T-helper 2 cell treated with Interferon-gamma antibody and Interleukin-4, amounts not matched to agents 100 ng/mL and 5 ng/mL, for 36 hours (primary cell): ENCODE data around the gene COL4A2. TPM values are rescaled to one million over a fixed set of nuclear protein-coding genes. Genes with fewer than 3 reads are reported as not detected.

Experiments
- intact Hi-C: fragments of 100-400 bp; cut with micrococcal nuclease; formaldehyde crosslinking; loops from one replicate; pipeline ENCODE4 v1.15.1; 2023
- total RNA-seq: library from RNA; stranded (reverse); gene quantifications from 2 replicates; pipeline ENCODE4 v1.2.3, GENCODE V29; 2022

The COL4A2 gene
- total RNA-seq, 1 donor from 2014 or later, result not detected

DNA sequence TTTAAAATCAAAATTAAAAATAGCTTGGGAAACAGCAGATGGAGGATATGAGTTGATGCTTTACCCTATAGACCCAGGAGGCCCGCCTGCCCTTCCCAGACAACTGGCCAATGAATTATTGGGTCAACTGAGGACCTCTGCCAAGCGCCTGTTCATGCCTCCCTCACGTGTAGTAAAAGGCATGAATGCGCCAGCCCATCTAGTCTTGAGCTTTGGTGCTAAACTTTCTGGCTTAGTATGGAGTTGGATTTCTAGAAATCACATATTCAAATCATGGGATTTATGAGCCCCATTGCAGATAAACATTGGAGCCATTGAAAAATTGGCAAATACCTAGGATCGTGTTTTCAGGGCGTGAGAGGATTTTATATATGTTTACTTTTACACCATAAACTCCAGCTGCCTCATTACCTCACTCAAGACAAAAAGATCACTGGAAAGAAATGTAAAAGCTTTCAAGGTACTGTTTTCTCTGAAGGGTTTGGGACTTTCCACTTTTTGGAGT lies 47.1 kb downstream of the COL4A2 start:
- intact Hi-C loops, result no loop called here

DNA sequence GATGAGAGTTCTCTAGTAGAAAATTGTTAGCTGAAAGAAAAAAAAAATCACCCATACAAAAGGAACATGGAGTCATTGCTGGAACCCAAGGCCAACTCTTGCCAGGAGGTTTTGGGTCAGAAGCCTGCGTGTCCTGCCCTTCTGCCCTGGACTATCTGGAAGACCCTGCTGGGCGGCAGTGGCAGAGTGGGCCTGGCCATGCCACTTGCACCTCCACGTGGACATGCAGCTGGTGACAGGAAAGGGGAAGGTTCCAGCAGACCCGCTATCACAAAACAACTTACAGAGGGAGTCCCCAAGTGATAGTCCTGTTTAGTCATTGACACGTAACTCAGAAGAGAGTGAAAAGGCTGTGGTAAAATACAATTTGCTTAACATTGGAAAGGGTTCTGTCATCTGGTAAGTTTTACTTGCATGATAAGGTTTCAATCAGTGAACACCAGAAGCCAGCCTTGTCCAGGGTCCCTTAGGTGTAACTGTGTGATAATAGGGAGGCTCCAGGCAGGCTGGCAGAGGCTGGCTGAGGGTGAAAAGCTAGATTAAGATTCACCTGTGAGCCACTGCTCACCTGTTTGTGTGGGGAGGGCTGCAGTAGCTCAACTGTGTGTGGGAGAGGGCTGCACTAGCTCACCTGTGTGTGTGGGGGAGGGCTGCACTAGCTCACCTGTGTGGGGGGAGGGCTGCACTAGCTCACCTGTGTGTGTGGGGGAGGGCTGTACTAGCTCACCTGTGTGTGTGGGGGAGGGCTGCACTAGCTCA lies 47.8 kb downstream of the COL4A2 start:
- intact Hi-C loops, result no loop called here

DNA sequence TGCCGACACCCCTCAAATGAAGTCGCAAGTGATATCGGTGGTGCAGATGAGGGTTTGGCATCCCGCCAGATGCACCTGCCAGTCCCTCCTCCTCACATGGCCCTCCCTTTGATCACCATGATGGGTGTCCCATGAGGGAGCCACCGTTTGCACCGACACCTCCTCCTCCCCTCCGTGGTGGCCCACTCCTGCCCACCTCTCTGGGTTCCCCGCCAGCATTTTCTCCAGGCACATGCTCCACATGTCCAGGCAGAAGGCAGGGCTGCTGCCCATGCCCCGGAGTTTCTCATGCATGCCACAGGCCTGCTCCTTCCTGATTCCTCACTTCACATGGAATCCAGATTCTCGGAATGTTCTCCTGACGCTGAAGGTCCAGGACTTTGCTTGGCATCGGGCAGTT lies 49.3 kb downstream of the COL4A2 start:
- intact Hi-C loops, result no loop called here

DNA sequence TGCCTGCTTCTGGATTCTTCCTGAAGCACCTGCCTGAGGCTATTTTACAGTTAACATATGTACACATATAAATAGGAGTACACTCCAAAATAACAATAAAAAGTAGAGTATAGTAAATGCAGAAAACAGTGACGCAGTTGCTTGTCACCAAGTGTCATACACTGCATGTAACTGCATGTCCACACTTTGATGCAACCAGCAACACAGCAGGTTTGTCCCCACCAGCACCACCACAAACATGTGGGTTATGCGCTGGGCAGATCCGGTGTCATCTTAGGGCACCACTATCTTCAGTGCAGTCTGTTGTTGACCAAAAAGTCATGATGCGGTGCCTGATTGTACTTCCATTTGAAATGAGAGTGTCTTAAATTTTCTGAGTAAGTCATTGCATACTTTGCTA lies 51.3 kb downstream of the COL4A2 start:
- intact Hi-C loops, result no loop called here

DNA sequence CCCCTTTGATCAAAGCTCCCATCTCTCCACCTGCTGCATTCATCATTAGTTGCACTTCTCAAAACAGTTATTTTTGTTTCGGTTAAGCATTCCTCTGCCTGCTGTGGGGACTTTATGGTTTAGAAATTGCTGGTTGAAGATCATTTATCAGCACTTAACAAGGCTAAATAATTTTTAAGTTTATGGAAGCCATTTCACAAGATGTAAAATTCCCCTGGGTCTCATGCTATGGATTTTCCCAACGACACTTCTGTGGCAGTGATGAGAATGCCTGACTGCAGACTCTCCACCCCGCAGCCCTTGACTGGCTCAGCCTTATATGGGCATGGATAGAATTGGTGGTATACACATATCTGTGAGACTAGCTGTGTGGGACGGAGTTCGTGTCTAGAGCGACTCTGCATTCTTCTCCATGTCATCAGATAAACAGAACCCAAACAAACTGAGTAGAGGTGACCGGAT lies 52.8 kb downstream of the COL4A2 start:
- intact Hi-C loops, result no loop called here

DNA sequence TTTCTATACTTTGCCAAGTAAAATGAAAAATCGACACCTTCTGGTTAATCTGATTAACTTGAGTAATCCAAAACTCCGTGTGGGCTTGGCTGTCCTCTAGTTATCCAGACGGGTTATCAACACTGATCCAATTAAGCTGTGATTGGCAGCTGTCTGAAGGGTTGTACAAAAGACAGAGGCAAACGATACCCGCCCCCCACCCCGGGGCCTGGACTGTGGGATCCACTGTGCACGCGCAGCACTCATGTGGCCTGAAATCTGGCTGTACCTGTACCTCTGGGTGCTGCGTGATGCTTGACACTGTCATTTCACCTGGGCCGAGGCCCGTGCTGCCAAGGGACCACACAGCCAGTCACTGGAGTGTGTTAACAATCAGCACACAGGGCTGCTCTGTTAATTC lies 53.5 kb downstream of the COL4A2 start:
- intact Hi-C loops, result no loop called here

DNA sequence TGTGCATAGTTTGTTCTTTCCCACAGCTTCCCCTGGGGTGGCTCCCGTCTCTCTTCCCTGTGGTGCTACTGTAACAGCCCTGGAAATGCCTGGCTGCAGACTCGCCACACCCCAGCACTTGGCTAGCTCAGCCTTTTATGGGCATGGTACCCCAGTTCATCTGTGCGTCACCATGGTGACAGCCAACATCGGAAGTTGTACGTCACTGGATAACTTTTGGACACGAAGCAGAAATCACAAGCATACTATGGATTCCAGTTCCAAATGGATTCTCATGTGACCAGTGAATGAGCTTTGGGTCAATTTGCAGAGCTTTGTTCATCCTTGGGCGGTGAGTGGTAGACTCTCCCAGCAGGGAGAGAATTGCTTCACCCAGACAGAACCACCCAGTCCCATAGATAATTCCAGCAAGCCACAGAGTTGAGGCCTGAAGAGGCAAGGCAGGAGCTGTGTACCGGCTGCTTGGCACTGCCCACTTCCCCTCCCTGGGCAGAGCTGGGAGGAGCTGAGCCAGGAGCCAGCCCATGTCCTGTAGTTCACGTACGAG lies 54.4 kb downstream of the COL4A2 start:
- intact Hi-C loops, result no loop called here

DNA sequence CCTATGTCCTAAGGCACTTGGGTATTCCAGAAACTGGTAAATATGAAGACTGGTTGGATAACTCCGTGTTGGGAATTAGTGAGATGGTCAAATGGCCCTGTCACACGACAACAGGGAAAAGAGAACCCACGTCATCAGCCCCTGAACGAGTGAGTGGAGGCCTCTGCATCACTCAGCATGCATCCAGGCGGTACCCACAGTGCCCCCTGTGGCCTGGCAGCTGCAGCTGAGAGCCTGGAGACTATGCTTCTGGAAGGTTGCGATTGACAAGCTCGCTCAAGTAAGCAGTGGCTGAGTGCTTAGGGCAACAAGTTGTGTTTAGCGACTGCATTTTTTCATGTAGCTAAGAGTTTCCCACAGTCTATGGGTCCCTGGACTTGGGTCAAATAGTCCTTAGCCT lies 55.9 kb downstream of the COL4A2 start:
- intact Hi-C loops, result no loop called here

DNA sequence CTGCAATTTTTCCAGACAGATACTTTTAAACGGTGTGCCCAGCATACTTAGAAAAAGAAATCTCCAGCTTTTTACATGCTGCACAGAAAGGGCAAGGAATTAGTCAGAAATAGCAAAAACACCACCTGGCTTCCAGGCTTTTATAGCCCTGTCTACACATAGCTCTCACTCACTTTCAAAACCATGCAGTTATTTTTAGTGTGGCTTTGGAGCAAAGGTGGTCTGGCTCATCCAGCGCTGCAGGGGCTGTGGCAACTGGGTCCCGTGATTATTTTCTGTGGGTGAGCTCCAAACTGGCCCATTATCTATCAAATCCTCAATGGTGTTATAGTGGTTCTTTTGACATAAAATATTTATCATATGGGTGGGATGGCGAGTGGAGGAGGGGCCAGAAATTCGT lies 57.0 kb downstream of the COL4A2 start:
- intact Hi-C loops, result no loop called here

DNA sequence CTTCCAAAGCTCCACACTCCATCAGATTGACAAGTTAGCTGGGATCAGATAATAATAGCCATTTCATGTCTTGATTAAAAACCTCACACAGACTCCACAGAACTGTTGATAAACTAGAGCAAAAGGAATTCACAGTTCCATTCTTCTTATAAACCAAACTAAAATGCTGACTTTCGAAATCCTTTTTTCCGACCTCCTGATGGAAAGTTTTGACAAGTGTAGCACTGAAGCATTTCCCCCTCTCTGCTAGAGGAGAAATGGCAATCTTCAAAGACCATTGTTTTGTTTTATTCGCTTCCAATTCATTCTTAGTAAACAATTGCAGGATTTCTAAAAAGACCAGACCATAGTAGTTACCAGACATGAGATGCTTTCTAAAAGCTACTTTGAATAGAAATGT lies 58.8 kb downstream of the COL4A2 start:
- intact Hi-C loops, result no loop called here

DNA sequence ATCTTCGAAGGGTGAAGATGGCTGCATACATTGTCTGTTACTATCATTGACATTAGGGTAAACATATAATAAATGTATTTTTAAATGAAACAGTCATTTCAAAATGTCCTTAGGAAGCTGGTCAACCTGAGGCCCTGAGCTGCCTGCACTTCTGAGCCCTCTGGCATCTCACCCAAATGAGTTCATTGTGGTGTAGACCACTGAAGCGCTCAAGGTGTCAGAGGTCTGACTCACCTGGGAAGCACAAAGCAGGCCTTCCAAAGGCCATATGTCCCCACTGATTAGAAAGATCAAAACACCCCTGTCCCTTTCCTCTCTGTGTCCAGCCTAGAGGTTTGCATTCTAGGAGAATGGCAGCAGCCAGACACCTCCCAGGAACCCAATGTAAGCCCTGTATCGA lies 59.6 kb downstream of the COL4A2 start:
- intact Hi-C loops, result no loop called here

DNA sequence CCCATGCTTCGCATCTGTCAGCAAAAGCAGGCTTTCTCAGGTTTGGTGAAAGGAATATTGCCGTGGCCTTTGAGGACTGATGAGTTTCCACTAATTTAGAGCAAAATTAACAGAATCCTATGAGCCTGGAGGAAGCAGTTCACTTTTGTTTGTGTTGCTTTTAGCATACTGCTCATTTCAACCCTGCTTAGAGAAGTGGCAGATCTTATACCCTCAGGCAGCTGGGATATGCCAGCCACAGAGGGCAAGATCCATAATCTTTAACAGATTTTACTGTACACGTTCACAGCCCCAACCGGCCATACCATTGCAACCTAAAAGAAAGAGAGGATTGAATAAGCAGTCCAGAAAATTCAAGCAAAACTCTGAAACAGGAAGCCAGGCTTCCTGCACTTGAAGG lies 60.5 kb downstream of the COL4A2 start:
- intact Hi-C loops, result no loop called here

DNA sequence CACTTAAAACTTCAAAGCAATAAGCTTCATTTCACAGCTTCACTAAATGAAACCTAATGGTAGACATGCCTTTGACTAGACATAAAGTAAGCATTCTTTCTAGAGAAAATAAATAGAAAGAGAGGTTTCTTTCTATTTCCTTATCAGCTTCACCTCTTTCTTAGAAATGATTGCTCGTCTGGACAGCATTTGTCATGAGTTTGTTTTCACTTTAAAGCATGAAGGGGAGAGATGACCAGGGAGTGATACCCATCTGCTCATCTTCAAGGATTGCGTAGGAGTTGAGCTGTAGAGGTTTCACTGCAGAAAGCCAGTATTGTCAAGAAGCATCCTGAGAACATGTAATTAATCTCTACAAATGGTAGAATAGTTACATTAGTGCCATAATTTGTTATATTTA lies 61.3 kb downstream of the COL4A2 start:
- intact Hi-C loops, result no loop called here

DNA sequence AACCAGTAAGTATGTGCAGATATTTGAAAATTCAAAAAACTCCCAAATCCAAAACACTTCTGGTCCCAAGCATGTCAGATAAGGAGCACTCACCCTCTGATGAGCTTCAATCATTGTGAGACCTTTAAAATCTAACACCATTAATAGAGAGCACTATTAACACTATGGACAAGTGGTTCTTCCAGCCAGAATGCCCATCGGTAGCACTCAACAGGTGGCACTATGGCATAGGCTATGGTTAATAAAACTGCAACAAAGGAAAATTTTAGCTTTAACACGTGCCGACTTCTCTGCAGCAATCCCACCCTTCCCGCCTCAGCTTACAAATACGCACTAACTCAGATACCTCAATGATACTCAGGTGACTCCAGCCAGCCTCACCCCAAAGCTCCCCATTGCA lies 62.3 kb downstream of the COL4A2 start:
- intact Hi-C loops, result no loop called here

DNA sequence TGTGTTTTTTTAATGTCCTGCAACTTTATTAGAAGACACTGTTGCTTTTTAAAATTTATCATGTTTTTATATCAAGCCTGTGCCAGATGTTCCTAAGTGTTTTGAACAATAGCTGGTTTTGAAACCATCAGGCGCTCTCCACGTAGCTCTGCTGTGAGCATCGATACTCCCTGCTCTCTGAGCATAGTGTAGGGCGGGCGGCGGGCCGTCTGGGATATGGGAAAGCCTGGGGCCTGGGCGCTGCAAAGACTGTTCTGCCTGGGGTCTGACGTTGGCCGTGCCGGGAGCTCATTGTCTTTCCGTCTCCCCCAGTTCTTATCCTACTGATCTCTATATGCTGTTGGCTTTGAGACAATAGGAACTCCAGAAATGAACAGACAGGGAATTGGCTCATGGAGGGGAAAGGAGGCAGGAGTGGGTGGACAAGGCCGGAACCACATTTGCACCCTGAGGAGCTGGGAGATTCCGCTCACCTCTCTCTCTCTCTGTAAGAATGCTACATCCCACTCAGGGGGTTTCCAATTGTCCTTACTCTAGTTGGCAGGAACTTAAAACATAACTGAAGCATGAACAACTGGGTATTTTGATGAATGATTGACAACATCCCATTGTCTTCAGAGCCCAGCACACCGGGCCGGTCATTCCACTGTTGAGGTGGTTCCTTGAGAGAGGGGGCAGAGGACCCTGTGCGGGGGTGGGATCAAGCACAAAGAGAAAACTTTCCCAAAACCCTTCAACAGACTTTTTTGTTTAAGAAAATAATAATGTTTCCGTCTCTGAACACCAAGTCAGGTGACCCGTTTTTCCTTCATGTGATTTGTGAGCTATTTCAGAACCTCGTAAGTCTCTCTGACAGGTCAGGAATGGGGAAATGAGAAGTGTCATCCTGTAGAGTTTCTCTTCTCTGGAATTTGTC lies 64.7 kb downstream of the COL4A2 start:
- intact Hi-C loops, result no loop called here

DNA sequence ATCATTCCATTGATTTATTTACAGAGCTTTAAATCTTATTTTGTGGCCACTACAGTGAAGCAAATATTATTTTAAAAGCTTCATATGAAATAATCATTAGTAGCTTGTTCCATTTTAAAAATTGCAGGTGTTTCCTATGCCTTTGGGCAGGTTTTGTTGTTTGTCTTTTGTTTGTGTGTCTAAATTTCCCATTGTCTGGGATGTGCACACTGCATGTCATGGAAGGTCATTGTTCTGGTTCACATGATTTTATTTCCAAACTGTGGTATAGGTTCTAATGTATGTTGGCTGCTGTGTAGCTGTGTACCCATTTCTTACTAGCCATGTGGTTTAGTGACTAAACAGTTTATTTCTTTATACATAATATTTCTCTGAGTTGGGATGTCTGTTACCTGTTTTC lies 65.6 kb downstream of the COL4A2 start:
- intact Hi-C loops, result no loop called here

DNA sequence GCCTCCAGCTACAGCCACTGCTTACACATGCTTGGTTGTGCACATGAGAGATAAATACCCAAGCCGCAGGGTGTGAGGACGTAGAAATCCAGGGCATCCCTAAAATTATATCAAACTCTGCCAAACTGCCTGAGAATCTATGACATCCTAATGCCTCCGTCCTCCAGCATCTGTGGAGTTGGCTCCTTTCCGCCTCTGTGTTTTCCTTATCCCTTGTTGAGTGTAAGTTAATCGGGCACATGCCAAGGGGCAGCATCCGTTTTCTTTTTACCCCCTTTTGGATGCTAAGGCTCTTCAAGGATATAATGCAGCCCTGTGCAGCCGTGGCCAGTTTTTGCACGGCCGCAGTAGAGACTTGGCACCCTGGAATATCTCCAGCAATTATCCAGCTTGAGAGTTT lies 66.5 kb downstream of the COL4A2 start:
- intact Hi-C loops, result no loop called here

DNA sequence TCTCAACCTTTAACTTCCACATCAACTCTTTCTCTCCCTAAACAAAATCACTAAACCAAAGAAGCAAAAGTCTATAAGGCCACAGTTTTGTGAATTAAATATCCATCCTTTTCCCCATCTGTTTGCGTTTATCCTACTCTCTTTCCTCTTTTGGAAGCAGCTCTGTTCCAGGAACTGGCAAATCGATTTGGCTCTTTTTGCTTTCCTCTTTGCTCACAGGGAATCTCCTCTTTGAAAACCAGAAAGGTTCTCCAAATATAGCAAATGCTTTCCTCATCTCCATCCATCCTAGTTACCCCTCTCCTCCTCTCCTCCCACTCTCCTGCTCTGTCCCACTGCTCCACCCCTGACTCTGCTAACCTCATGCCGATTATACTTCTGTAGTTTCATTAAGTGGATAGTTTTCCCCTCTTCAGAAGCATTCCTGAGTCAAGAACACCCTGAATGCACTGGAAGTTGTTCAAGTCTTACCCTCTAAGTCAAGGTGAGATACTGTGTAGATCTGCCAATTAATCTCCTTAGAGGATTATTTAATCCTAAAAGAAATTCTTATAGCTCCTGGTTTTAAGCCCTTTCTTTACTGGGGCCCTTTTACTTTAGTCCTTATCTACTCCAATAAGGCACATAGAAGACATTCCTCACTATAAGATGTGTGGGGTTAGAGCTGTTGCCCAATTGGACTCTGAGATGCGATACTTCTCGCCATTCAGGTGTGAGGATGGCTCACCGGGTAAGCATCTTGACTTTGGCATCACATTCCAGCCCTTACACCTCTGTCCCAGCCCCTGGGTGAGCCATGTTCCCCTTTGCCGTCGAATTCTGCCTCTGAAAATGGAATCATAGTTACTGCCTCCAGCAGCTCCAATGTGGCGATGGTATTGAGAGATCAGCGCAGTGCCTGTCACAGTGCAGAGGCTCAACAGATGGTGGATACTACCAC lies 67.6 kb downstream of the COL4A2 start:
- intact Hi-C loops, result no loop called here

DNA sequence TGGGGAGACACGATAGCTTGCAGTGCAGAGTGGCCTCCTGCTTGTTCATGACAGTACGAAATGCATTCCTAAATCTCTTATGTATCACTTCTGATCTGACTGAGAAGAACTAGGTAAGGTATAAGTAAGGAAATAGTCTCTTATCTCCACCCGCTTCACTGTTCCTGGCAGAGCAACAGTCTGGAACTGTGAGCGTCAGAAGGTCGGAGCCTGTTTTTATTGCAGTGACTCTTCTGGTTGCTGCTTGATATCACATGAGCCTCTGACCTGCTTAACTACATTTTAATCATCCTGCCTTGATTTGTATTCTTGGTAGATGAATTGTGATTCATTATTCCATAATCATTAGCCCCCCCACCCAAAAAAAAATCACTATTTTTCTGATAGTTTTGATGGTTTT lies 69.0 kb downstream of the COL4A2 start:
- intact Hi-C loops, result no loop called here

DNA sequence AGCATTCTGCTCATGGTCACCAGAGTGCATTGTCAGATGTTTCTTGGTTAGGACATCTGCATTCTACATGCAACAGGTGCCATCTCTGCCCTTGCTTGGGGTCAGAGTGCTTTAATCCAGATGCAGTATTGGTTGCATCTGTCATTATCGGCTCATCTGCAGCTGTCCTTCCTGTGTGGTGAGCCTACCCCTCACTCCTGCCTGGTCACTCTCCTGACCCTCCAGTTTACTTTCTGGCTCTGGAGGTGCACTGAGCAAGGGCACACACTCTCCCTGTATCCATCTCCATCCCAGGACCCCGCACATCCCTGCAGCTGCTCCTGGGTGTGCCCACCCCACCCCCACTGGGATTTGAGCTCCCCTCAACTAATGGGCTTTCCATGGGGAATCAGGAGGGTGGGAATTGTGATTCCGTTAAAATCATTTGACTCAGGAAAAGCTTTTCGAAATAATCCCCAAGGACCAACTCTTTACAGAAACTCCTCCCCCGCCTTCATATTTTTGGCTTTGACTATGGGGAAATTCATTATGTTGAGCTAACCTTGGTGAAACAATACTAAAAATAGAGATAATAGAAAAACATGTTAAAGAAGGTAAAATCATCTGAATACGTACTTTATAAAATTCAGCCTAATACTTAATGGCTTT lies 70.2 kb downstream of the COL4A2 start:
- intact Hi-C loops, result no loop called here

DNA sequence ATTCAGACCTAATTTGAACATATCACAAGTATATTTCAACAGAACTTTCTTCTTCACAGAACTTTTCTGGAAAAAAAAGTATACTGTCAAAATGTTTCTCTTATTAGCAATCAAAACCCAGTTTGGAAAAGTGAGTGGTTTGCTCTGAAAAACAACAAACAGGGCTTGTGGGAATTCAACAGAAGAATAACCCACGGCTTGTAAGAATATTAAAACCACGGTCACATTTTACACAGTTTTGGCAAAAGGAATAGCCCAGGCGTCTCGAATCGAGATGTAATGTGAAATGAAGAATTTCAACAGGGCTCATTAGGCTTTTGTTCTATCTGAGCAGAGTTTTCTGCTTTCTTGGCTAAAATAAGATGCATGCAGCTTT lies 70.7 kb downstream of the COL4A2 start:
- intact Hi-C loops, result no loop called here
